Measurements from ENCODE around the gene NAGLU. TPM values are rescaled to one million over a fixed set of nuclear protein-coding genes. Genes with fewer than 3 reads are reported as not detected.

The NAGLU gene
- total and polyA plus RNA-seq, 2 of the 13 experiments (the other 11 are each of a cell fraction or from before 2014, with no cell fraction given) = 28.2 to 40.1 TPM

DNA sequence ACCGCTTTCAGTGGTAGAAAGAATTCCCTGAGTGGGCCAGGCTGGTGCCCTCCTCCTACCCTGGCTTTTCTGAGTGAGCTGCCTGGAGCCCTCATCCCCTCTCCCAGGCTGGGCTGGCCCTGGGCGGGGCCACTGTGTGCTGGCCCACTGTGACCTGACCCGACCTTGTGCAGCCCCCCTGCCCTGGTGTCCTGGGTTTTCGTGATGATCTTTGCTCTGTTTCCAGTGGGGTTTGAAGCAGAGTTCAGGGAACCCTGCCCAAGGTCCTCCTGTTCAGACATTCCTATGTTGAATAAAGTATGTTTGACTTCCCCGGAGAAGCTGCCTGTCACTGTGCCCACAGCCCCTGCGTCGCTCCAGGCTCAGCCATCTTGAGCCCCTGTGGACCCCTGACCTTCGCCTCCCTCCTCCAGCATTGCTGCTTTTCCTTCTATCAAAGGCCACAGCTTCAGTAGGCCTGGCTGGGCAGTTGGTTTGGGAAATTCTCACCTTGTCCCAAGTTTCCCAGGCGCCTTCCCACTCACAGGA is 13.7 kb upstream of the NAGLU start (continued):
- TF ChIP-seq, protein P1, sequence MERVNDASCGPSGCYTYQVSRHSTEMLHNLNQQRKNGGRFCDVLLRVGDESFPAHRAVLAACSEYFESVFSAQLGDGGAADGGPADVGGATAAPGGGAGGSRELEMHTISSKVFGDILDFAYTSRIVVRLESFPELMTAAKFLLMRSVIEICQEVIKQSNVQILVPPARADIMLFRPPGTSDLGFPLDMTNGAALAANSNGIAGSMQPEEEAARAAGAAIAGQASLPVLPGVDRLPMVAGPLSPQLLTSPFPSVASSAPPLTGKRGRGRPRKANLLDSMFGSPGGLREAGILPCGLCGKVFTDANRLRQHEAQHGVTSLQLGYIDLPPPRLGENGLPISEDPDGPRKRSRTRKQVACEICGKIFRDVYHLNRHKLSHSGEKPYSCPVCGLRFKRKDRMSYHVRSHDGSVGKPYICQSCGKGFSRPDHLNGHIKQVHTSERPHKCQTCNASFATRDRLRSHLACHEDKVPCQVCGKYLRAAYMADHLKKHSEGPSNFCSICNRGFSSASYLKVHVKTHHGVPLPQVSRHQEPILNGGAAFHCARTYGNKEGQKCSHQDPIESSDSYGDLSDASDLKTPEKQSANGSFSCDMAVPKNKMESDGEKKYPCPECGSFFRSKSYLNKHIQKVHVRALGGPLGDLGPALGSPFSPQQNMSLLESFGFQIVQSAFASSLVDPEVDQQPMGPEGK (CRISPR knock-in tag; IDR thresholded peaks at IDR 0.05) = peak; percentile 83
- TF ChIP-seq, protein P2, sequence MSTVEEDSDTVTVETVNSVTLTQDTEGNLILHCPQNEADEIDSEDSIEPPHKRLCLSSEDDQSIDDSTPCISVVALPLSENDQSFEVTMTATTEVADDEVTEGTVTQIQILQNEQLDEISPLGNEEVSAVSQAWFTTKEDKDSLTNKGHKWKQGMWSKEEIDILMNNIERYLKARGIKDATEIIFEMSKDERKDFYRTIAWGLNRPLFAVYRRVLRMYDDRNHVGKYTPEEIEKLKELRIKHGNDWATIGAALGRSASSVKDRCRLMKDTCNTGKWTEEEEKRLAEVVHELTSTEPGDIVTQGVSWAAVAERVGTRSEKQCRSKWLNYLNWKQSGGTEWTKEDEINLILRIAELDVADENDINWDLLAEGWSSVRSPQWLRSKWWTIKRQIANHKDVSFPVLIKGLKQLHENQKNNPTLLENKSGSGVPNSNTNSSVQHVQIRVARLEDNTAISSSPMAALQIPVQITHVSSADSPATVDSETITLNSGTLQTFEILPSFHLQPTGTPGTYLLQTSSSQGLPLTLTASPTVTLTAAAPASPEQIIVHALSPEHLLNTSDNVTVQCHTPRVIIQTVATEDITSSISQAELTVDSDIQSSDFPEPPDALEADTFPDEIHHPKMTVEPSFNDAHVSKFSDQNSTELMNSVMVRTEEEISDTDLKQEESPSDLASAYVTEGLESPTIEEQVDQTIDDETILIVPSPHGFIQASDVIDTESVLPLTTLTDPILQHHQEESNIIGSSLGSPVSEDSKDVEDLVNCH (CRISPR knock-in tag; IDR thresholded peaks at IDR 0.05) = no peak
- TF ChIP-seq ZNF326 (CRISPR knock-in tag; IDR thresholded peaks at IDR 0.05; ENCODE audit: borderline replicate concordance) = no peak
- TF ChIP-seq, protein P3, sequence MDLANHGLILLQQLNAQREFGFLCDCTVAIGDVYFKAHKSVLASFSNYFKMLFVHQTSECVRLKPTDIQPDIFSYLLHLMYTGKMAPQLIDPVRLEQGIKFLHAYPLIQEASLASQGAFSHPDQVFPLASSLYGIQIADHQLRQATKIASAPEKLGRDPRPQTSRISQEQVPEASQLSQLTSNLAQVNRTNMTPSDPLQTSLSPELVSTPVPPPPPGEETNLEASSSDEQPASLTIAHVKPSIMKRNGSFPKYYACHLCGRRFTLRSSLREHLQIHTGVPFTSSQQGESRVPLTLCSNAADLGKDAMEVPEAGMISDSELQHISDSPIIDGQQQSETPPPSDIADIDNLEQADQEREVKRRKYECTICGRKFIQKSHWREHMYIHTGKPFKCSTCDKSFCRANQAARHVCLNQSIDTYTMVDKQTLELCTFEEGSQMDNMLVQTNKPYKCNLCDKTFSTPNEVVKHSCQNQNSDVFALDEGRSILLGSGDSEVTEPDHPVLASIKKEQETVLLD (CRISPR knock-in tag; IDR thresholded peaks at IDR 0.05; ENCODE audit: low read depth) = no peak
- peak; percentile 31; the same call in 1 of the 2 replicates for TF ChIP-seq ZBTB3 (CRISPR knock-in tag; IDR thresholded peaks at IDR 0.05; ENCODE audit: borderline replicate concordance, low read depth)
- TF ChIP-seq FOXJ3 (CRISPR knock-in tag; IDR thresholded peaks at IDR 0.05; ENCODE audit: borderline replicate concordance) = no peak
- TF ChIP-seq MIXL1 (CRISPR knock-in tag; IDR thresholded peaks at IDR 0.05) = 0 out of 2 replicates have a peak, but pooled peaks have one; percentile 26
- TF ChIP-seq ZNF766 (CRISPR knock-in tag; IDR thresholded peaks at IDR 0.05; ENCODE audit: borderline replicate concordance) = no peak
- TF ChIP-seq TRIM24 (CRISPR knock-in tag; IDR thresholded peaks at IDR 0.05) = no peak
- TF ChIP-seq PRPF4 (IDR thresholded peaks at IDR 0.05; ENCODE audit: low read depth, low read length, poor library complexity, severe bottlenecking) = no peak
- no peak for TF ChIP-seq EHMT2 (IDR thresholded peaks at IDR 0.05; ENCODE audit: borderline replicate concordance, low read depth, low read length)
- TF ChIP-seq ZFP36L2 (CRISPR knock-in tag; IDR thresholded peaks at IDR 0.05) = no peak
- TF ChIP-seq, protein P4, sequence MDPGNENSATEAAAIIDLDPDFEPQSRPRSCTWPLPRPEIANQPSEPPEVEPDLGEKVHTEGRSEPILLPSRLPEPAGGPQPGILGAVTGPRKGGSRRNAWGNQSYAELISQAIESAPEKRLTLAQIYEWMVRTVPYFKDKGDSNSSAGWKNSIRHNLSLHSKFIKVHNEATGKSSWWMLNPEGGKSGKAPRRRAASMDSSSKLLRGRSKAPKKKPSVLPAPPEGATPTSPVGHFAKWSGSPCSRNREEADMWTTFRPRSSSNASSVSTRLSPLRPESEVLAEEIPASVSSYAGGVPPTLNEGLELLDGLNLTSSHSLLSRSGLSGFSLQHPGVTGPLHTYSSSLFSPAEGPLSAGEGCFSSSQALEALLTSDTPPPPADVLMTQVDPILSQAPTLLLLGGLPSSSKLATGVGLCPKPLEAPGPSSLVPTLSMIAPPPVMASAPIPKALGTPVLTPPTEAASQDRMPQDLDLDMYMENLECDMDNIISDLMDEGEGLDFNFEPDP (CRISPR knock-in tag; conservative IDR thresholded peaks at IDR 0.05) = no peak
- TF ChIP-seq, protein P5, sequence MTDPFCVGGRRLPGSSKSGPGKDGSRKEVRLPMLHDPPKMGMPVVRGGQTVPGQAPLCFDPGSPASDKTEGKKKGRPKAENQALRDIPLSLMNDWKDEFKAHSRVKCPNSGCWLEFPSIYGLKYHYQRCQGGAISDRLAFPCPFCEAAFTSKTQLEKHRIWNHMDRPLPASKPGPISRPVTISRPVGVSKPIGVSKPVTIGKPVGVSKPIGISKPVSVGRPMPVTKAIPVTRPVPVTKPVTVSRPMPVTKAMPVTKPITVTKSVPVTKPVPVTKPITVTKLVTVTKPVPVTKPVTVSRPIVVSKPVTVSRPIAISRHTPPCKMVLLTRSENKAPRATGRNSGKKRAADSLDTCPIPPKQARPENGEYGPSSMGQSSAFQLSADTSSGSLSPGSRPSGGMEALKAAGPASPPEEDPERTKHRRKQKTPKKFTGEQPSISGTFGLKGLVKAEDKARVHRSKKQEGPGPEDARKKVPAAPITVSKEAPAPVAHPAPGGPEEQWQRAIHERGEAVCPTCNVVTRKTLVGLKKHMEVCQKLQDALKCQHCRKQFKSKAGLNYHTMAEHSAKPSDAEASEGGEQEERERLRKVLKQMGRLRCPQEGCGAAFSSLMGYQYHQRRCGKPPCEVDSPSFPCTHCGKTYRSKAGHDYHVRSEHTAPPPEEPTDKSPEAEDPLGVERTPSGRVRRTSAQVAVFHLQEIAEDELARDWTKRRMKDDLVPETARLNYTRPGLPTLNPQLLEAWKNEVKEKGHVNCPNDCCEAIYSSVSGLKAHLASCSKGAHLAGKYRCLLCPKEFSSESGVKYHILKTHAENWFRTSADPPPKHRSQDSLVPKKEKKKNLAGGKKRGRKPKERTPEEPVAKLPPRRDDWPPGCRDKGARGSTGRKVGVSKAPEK (CRISPR knock-in tag; IDR thresholded peaks at IDR 0.05; ENCODE audit: borderline replicate concordance) = no peak
- TF ChIP-seq, protein P6, sequence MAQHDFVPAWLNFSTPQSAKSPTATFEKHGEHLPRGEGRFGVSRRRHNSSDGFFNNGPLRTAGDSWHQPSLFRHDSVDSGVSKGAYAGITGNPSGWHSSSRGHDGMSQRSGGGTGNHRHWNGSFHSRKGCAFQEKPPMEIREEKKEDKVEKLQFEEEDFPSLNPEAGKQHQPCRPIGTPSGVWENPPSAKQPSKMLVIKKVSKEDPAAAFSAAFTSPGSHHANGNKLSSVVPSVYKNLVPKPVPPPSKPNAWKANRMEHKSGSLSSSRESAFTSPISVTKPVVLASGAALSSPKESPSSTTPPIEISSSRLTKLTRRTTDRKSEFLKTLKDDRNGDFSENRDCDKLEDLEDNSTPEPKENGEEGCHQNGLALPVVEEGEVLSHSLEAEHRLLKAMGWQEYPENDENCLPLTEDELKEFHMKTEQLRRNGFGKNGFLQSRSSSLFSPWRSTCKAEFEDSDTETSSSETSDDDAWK (CRISPR knock-in tag; IDR thresholded peaks at IDR 0.05) = no peak
- TF ChIP-seq HDAC2 (CRISPR knock-in tag; IDR thresholded peaks at IDR 0.05) = peak; percentile 61; the same call in 1 of the 2 replicates
- TF ChIP-seq, protein P7, sequence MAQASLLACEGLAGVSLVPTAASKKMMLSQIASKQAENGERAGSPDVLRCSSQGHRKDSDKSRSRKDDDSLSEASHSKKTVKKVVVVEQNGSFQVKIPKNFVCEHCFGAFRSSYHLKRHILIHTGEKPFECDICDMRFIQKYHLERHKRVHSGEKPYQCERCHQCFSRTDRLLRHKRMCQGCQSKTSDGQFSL (CRISPR knock-in tag; IDR thresholded peaks at IDR 0.05) = no peak

All from HepG2 (cell line).